DMS79 (cell line): ENCODE measurements around the gene STK31.
"Not testable (repeated sequence)": the region's sequence is repeated elsewhere in the genome, so short reads cannot be mapped to it uniquely, and the experiment has no call there.

ENCODE experiments used
- DNase-seq: peaks from one replicate; lab custom pipeline; 2025; lab: John Stamatoyannopoulos, UW

The STK31 gene

GRCh38 chr7:23712368-23713284 lies 2.6 kb downstream of the STK31 start:
- peak; percentile 18 for DNase-seq

GRCh38 chr7:23713285-23714149 lies 3.5 kb downstream of the STK31 start:
- DNase-seq: no peak

GRCh38 chr7:23714150-23714464 lies 4.1 kb downstream of the STK31 start:
- no peak for DNase-seq

- DNase-seq: no peak
Measured at GRCh38 chr7:23714579-23714978, 4.6 kb downstream of the STK31 start.

GRCh38 chr7:23715099-23715498 lies 5.1 kb downstream of the STK31 start:
- no peak for DNase-seq

- no peak for DNase-seq
Measured at GRCh38 chr7:23717788-23718187, 7.8 kb downstream of the STK31 start.

- DNase-seq: no peak
Measured at GRCh38 chr7:23721456-23721855, 11.4 kb downstream of the STK31 start.

- not testable (repeated sequence) for DNase-seq
Measured at GRCh38 chr7:23722587-23723216, 12.7 kb downstream of the STK31 start.

GRCh38 chr7:23724113-23724512 lies 14.1 kb downstream of the STK31 start:
- not testable (repeated sequence) for DNase-seq

- no peak for DNase-seq
Measured at GRCh38 chr7:23742051-23742450, 32.0 kb downstream of the STK31 start.

GRCh38 chr7:23743226-23743625 lies 33.2 kb downstream of the STK31 start:
- DNase-seq: no peak

GRCh38 chr7:23746629-23747028 lies 36.6 kb downstream of the STK31 start:
- no peak for DNase-seq

- no peak for DNase-seq
Measured at GRCh38 chr7:23751852-23752251, 41.8 kb downstream of the STK31 start.

- not testable (repeated sequence) for DNase-seq
Measured at GRCh38 chr7:23758839-23759238, 48.8 kb downstream of the STK31 start.

GRCh38 chr7:23759671-23760391 lies 49.8 kb downstream of the STK31 start:
- DNase-seq: peak; percentile 76

GRCh38 chr7:23765943-23766342 lies 55.9 kb downstream of the STK31 start:
- no peak for DNase-seq

GRCh38 chr7:23767514-23767913 lies 57.5 kb downstream of the STK31 start:
- DNase-seq: no peak

GRCh38 chr7:23768022-23768421 lies 58.0 kb downstream of the STK31 start:
- no peak for DNase-seq

- DNase-seq: not testable (repeated sequence)
Measured at GRCh38 chr7:23779185-23779800, 69.3 kb downstream of the STK31 start.

- no peak for DNase-seq
Measured at GRCh38 chr7:23783115-23783514, 73.1 kb downstream of the STK31 start.

GRCh38 chr7:23787272-23787671 lies 77.3 kb downstream of the STK31 start:
- no peak for DNase-seq
